Mucosa of descending colon (tissue), 3 donors: ENCODE measurements around the gene SCMH1. TPM values are rescaled to one million over a fixed set of nuclear protein-coding genes. Genes with fewer than 3 reads are reported as not detected.

Experiments
- ATAC-seq: fragments of 200-7000 bp; cut with Tn5 transposase; one replicate; pipeline ENCODE4 v1.9.1; 2020; ENCODE audit warnings: mild to moderate bottlenecking, moderate library complexity
- DNase-seq, 3 donors: peaks; one replicate each; pipeline ENCODE4 v3.0.0-alpha.2; 2020
- H3K36me3 ChIP-seq: fragments of 200-600 bp; one replicate; pipeline ENCODE4 v1.8.0; 2021; ENCODE audit warnings: low read depth, mild to moderate bottlenecking
- H3K4me1 ChIP-seq: fragments of 200-600 bp; one replicate; pipeline ENCODE4 v1.8.0; 2021; ENCODE audit warnings: low read depth, mild to moderate bottlenecking
- H3K4me3 ChIP-seq: fragments of 200-600 bp; one replicate; pipeline ENCODE4 v1.8.0; 2021; ENCODE audit warnings: mild to moderate bottlenecking
- H3K9me3 ChIP-seq: fragments of 200-600 bp; one replicate; pipeline ENCODE4 v1.8.0; 2021; ENCODE audit warnings: mild to moderate bottlenecking
- CTCF ChIP-seq: fragments of 200-600 bp; IDR thresholded peaks from one replicate; pipeline ENCODE4 v1.8.0; 2022; ENCODE audit warnings: antibody characterized with exemption, mild to moderate bottlenecking
- intact Hi-C, 2 donors: fragments of 100-400 bp; cut with DNase I in 1 of 2; cut with micrococcal nuclease in 1 of 2; formaldehyde crosslinking; loops; one replicate each; pipeline versions ENCODE4 v1.11.0 to v1.11.1; 2022; cut with DNase I, micrococcal nuclease
- total RNA-seq, 3 donors: library from RNA; stranded (reverse); fragmentation: NEBNext Ultra II Directional in 2 of 3; extraction: Animal tissue kit (Norgen Biotek cat#: 25700) in 2 of 3; gene quantifications; one replicate each; pipeline versions ENCODE4 v1.2.1 to v1.2.4, GENCODE V29; 2021 to 2023
- donor health status: DM: no; HTN: no; CAD: no; lungs with moderate emphysema.
- donor health status: DM: no; HTN: no; CAD: no.
- donor health status: DM: no; HTN: yes; CAD: no.

SCMH1 gene
- total RNA-seq, 3 donors from 2014 or later: 25.1 to 66.9 (median 35.6) TPM

- H3K36me3 ChIP-seq: no peaks in the 10 kb centered on the region
- intact Hi-C loops: no loop called here
- ATAC-seq (no peak), DNase-seq (no peak)
- H3K4me3 ChIP-seq: no peak overlapping the region
- no peaks in the 10 kb centered on the region for H3K4me1 ChIP-seq
- no peak for TF ChIP-seq CTCF
- H3K9me3 ChIP-seq: no peaks in the 10 kb centered on the region
Measured at GRCh38 chr1:40985161-40985560, 256.9 kb downstream of the SCMH1 start.

DNA sequence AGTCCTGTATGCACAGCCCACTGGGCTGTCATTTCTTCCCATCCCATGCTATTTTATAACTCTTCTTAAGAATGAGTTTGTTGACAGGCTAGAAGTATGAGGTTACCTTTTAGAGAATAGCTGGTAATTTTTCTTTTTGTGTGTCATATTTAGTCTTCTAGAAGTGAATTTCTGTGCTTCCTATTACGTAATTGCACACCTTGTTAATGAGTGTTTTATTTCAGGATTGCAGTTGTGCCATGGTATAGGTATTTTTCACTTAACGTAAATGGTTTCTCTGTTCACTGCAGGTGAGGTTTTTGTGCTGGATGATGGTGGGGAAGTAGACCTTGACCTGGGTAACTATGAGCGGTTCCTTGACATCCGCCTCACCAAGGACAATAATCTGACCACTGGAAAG lies 257.6 kb downstream of the SCMH1 start:
- DNase-seq (no peak), ATAC-seq (no peak)
- TF ChIP-seq CTCF: no peak
- no peaks in the 10 kb centered on the region for H3K36me3 ChIP-seq
- intact Hi-C loops: no loop called here
- H3K4me3 ChIP-seq: no peak overlapping the region
- no peaks in the 10 kb centered on the region for H3K9me3 ChIP-seq
- H3K4me1 ChIP-seq: no peaks in the 10 kb centered on the region

GRCh38 chr1:40984066-40984465 lies 258.0 kb downstream of the SCMH1 start:
- H3K36me3 ChIP-seq: no peaks in the 10 kb centered on the region
- DNase-seq (no peak), ATAC-seq (no peak)
- TF ChIP-seq CTCF: no peak
- intact Hi-C loops: no loop called here
- H3K4me1 ChIP-seq: no peaks in the 10 kb centered on the region
- no peaks in the 10 kb centered on the region for H3K9me3 ChIP-seq
- no peak overlapping the region for H3K4me3 ChIP-seq

GRCh38 chr1:40983286-40983685 lies 258.8 kb downstream of the SCMH1 start:
- DNase-seq (no peak), ATAC-seq (no peak)
- Histone ChIP-seq H3K9me3 (no peaks in the 10 kb centered on the region), H3K4me3 (no peak overlapping the region), H3K4me1 (no peaks in the 10 kb centered on the region), H3K36me3 (no peaks in the 10 kb centered on the region)
- intact Hi-C loops: no loop called here
- no peak for TF ChIP-seq CTCF

DNA sequence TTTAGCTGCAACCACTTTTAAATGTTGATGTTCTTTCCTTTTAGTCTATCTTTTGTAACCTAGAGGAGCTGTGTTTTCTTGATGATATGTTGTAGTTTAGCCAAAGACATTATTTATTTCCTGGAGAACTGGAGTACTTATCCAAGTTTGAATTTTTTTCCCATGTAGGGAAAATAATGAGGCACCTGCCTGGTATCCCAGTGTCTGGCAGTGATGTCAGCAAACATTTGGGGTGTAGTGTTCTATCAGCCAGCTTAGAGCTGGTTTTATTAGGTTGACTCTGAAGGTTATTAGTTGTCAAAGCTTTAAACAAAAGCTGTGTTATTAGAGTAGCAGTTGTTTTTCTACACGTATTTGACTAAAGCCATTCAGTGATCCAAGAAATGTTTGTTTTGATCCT lies 259.4 kb downstream of the SCMH1 start:
- no peak overlapping the region for H3K4me3 ChIP-seq
- intact Hi-C loops: no loop called here
- TF ChIP-seq CTCF: no peak
- no peaks in the 10 kb centered on the region for H3K9me3 ChIP-seq
- no peaks in the 10 kb centered on the region for H3K4me1 ChIP-seq
- DNase-seq (no peak), ATAC-seq (no peak)
- no peaks in the 10 kb centered on the region for H3K36me3 ChIP-seq
